WTC11 (cell line): Measurements from ENCODE around the gene MTHFD2. TPM values are rescaled to one million over a fixed set of nuclear protein-coding genes. Genes with fewer than 3 reads are reported as not detected.

ENCODE experiments used
- ATAC-seq: fragments of 200-7000 bp; cut with Tn5 transposase; 2 replicates; pipeline ENCODE4 v1.10.0; 2021; ENCODE audit warnings: mild to moderate bottlenecking, moderate library complexity
- CTCF ChIA-PET: fragments of 300-600 bp; sonication (Branson Sonifier 250); formaldehyde crosslinking; loops from one replicate; lab custom pipeline; 2021; ENCODE audit warnings: antibody characterized with exemption; lab: Charles Lee
- POLR2A ChIA-PET: fragments of 350-600 bp; sonication (Branson Sonifier 250); formaldehyde crosslinking; loops from one replicate; lab custom pipeline; 2021; ENCODE audit warnings: antibody characterized with exemption; lab: Charles Lee
- DNase-seq: peaks from one replicate; pipeline ENCODE4 v3.0.0; 2021; ENCODE audit warnings: low spot score
- H3K27ac Mint-ChIP-seq: 2 replicates; pipeline ENCODE4 v1.8.0; 2021; ENCODE audit warnings: mixed read lengths
- H3K27me3 Mint-ChIP-seq: 2 replicates; pipeline ENCODE4 v1.8.0; 2021; ENCODE audit warnings: low read depth, mild to moderate bottlenecking, moderate library complexity, mixed read lengths
- H3K36me3 Mint-ChIP-seq: 2 replicates; pipeline ENCODE4 v1.8.0; 2021; ENCODE audit warnings: mixed read lengths
- H3K4me1 Mint-ChIP-seq: 2 replicates; pipeline ENCODE4 v1.8.0; 2022; ENCODE audit warnings: mixed read lengths
- H3K4me3 Mint-ChIP-seq: 2 replicates; pipeline ENCODE4 v1.8.0; 2021; ENCODE audit warnings: mild to moderate bottlenecking, moderate library complexity, mixed read lengths
- H3K9me3 Mint-ChIP-seq: 2 replicates; pipeline ENCODE4 v1.8.0; 2021; ENCODE audit warnings: mixed read lengths
- E2F1 ChIP-seq: sonication (generic); formaldehyde crosslinking; IDR thresholded peaks from 2 replicates; pipeline ENCODE4 v1.8.0; 2022; ENCODE audit warnings: mild to moderate bottlenecking, missing genetic modification reagents
- EMX1 ChIP-seq: fragments of 250-450 bp; sonication (Bioruptor Pico); IDR thresholded peaks from 2 replicates; pipeline ENCODE4 v1.8.0; 2021; ENCODE audit warnings: mild to moderate bottlenecking
- FOXJ3 ChIP-seq: sonication (generic); formaldehyde crosslinking; IDR thresholded peaks from 2 replicates; pipeline ENCODE4 v1.9.0; 2021; ENCODE audit warnings: missing genetic modification reagents, mild to moderate bottlenecking, borderline replicate concordance
- FOXP1 ChIP-seq: sonication (generic); formaldehyde crosslinking; IDR thresholded peaks from 2 replicates; pipeline ENCODE4 v1.8.0; 2022; ENCODE audit warnings: missing genetic modification reagents, mild to moderate bottlenecking, moderate library complexity, borderline replicate concordance
- GTF2I ChIP-seq: fragments of 250-450 bp; sonication (Bioruptor Pico); conservative IDR thresholded peaks from 2 replicates; pipeline ENCODE4 v1.4.0; 2021; ENCODE audit warnings: mild to moderate bottlenecking
- MAX ChIP-seq: sonication (generic); formaldehyde crosslinking; IDR thresholded peaks from 2 replicates; pipeline ENCODE4 v1.8.0; 2022; ENCODE audit warnings: mild to moderate bottlenecking, missing genetic modification reagents
- MYBL2 ChIP-seq: sonication (generic); formaldehyde crosslinking; IDR thresholded peaks from 2 replicates; pipeline ENCODE4 v1.8.1; 2023; ENCODE audit warnings: mild to moderate bottlenecking, moderate library complexity, missing genetic modification reagents
- NR2C2 ChIP-seq: sonication (generic); formaldehyde crosslinking; IDR thresholded peaks from 2 replicates; pipeline ENCODE4 v1.8.0; 2022; ENCODE audit warnings: mild to moderate bottlenecking, missing genetic modification reagents
- PRRX2 ChIP-seq: fragments of 250-450 bp; sonication (Bioruptor Pico); IDR thresholded peaks from 2 replicates; pipeline ENCODE4 v1.8.0; 2021; ENCODE audit warnings: mild to moderate bottlenecking
- RORB ChIP-seq: fragments of 250-450 bp; sonication (Bioruptor Pico); IDR thresholded peaks from 2 replicates; pipeline ENCODE4 v1.9.0; 2021; ENCODE audit warnings: mild to moderate bottlenecking
- TEAD4 ChIP-seq: sonication (generic); formaldehyde crosslinking; IDR thresholded peaks from 2 replicates; pipeline ENCODE4 v1.8.0; 2022; ENCODE audit warnings: mild to moderate bottlenecking, missing genetic modification reagents
- TP53 ChIP-seq: sonication (generic); formaldehyde crosslinking; IDR thresholded peaks from 2 replicates; pipeline ENCODE4 v1.8.1; 2023; ENCODE audit warnings: mild to moderate bottlenecking, missing genetic modification reagents
- ZNF219 ChIP-seq: sonication (generic); formaldehyde crosslinking; IDR thresholded peaks from 2 replicates; pipeline ENCODE4 v1.8.0; 2023; ENCODE audit warnings: missing genetic modification reagents, mild to moderate bottlenecking, borderline replicate concordance
- ZNF416 ChIP-seq: fragments of 250-450 bp; sonication (Bioruptor Pico); IDR thresholded peaks from 2 replicates; pipeline ENCODE4 v1.9.0; 2021; ENCODE audit warnings: mild to moderate bottlenecking, inconsistent platforms
- total RNA-seq: library from RNA; stranded (reverse); gene quantifications from 3 replicates; pipeline ENCODE4 v1.2.3, GENCODE V29; 2021
- TF ChIP-seq, protein P1 (sequence below): fragments of 250-450 bp; sonication (Bioruptor Pico); IDR thresholded peaks from 2 replicates; pipeline ENCODE4 v1.9.0; 2021; ENCODE audit warnings: mild to moderate bottlenecking, borderline replicate concordance
- TF ChIP-seq, protein P2 (sequence below): sonication (generic); formaldehyde crosslinking; IDR thresholded peaks from 2 replicates; pipeline ENCODE4 v1.8.1; 2023; ENCODE audit warnings: mild to moderate bottlenecking, missing genetic modification reagents
- TF ChIP-seq, protein P3 (sequence below): sonication (generic); formaldehyde crosslinking; IDR thresholded peaks from 2 replicates; pipeline ENCODE4 v1.8.1; 2022; ENCODE audit warnings: mild to moderate bottlenecking, missing genetic modification reagents, moderate library complexity, borderline replicate concordance
- TF ChIP-seq, protein P4 (sequence below): sonication (generic); formaldehyde crosslinking; IDR thresholded peaks from 2 replicates; pipeline ENCODE4 v1.8.0; 2023; ENCODE audit warnings: mild to moderate bottlenecking, missing genetic modification reagents
- TF ChIP-seq, protein P5 (sequence below): sonication (generic); formaldehyde crosslinking; IDR thresholded peaks from 2 replicates; pipeline ENCODE4 v1.8.1; 2023; ENCODE audit warnings: mild to moderate bottlenecking, missing genetic modification reagents, moderate library complexity
- TF ChIP-seq, protein P6 (sequence below): sonication (generic); formaldehyde crosslinking; conservative IDR thresholded peaks from 2 replicates; pipeline ENCODE4 v1.8.1; 2022; ENCODE audit warnings: mild to moderate bottlenecking, missing genetic modification reagents

The MTHFD2 gene
- total RNA-seq, 1 experiment from 2014 or later = 251 TPM

- TF ChIP-seq, protein P1, sequence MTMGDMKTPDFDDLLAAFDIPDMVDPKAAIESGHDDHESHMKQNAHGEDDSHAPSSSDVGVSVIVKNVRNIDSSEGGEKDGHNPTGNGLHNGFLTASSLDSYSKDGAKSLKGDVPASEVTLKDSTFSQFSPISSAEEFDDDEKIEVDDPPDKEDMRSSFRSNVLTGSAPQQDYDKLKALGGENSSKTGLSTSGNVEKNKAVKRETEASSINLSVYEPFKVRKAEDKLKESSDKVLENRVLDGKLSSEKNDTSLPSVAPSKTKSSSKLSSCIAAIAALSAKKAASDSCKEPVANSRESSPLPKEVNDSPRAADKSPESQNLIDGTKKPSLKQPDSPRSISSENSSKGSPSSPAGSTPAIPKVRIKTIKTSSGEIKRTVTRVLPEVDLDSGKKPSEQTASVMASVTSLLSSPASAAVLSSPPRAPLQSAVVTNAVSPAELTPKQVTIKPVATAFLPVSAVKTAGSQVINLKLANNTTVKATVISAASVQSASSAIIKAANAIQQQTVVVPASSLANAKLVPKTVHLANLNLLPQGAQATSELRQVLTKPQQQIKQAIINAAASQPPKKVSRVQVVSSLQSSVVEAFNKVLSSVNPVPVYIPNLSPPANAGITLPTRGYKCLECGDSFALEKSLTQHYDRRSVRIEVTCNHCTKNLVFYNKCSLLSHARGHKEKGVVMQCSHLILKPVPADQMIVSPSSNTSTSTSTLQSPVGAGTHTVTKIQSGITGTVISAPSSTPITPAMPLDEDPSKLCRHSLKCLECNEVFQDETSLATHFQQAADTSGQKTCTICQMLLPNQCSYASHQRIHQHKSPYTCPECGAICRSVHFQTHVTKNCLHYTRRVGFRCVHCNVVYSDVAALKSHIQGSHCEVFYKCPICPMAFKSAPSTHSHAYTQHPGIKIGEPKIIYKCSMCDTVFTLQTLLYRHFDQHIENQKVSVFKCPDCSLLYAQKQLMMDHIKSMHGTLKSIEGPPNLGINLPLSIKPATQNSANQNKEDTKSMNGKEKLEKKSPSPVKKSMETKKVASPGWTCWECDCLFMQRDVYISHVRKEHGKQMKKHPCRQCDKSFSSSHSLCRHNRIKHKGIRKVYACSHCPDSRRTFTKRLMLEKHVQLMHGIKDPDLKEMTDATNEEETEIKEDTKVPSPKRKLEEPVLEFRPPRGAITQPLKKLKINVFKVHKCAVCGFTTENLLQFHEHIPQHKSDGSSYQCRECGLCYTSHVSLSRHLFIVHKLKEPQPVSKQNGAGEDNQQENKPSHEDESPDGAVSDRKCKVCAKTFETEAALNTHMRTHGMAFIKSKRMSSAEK = no peak
- TF ChIP-seq GTF2I (CRISPR knock-in tag) = no peak
- no peak for TF ChIP-seq FOXP1 (CRISPR knock-in tag)
- TF ChIP-seq, protein P2, sequence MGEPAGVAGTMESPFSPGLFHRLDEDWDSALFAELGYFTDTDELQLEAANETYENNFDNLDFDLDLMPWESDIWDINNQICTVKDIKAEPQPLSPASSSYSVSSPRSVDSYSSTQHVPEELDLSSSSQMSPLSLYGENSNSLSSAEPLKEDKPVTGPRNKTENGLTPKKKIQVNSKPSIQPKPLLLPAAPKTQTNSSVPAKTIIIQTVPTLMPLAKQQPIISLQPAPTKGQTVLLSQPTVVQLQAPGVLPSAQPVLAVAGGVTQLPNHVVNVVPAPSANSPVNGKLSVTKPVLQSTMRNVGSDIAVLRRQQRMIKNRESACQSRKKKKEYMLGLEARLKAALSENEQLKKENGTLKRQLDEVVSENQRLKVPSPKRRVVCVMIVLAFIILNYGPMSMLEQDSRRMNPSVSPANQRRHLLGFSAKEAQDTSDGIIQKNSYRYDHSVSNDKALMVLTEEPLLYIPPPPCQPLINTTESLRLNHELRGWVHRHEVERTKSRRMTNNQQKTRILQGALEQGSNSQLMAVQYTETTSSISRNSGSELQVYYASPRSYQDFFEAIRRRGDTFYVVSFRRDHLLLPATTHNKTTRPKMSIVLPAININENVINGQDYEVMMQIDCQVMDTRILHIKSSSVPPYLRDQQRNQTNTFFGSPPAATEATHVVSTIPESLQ = no peak
- TF ChIP-seq, all 79 proteins: peak for 0
Observed at GRCh38 chr2:74253971-74254310, 55.5 kb downstream of the MTHFD2 start (continued).

DNA sequence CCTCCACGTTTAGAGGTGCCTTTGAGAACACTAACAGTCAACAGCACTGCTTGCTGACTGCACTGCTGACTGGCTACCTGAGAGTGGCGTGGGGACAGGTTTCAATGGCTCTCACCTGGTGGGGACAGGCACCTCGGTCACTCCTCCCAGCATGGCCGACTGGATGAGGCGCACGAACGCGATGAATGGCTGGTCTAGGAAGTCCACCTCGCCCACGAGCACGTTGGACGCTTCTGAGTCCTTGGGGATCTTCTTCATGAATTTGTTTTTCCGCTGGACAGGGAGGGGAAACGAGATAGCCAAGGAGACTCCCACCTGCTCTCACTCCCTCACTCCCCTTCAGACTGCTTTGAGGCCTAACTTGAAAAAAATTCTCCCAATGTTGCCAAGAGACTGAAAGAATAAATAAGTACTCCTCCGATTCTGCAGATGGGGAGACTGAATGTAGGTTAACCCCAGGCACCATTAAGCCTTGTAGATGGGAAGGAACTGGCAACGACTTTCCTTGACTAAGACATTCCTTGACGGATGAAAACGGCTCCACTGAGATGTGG, 57.3 kb downstream of the MTHFD2 start:
- ChIA-PET POLR2A (no interaction called here), CTCF (interaction anchor here (2.8 kb wide), 1 partner anchor 80 kb away, joined by 10 read pairs; no protein-coding TSS in a partner anchor)
- no peak overlapping the region for H3K27ac Mint-ChIP-seq
- no peak for ATAC-seq
- H3K9me3 Mint-ChIP-seq = no peaks in the 10 kb centered on the region
- H3K36me3 Mint-ChIP-seq = no peaks in the 10 kb centered on the region
- no peaks in the 10 kb centered on the region for H3K27me3 Mint-ChIP-seq
- H3K4me3 Mint-ChIP-seq = no peak overlapping the region
- no peak for DNase-seq
- H3K4me1 Mint-ChIP-seq = peaks cover 10% of the 10 kb centered on the region
- no peak for TF ChIP-seq FOXJ3 (CRISPR knock-in tag)
- TF ChIP-seq E2F1 (CRISPR knock-in tag) = no peak
- TF ChIP-seq TEAD4 (CRISPR knock-in tag) = no peak
- TF ChIP-seq RORB (CRISPR knock-in tag) = no peak
- no peak for TF ChIP-seq ZNF416
- TF ChIP-seq, protein P3, sequence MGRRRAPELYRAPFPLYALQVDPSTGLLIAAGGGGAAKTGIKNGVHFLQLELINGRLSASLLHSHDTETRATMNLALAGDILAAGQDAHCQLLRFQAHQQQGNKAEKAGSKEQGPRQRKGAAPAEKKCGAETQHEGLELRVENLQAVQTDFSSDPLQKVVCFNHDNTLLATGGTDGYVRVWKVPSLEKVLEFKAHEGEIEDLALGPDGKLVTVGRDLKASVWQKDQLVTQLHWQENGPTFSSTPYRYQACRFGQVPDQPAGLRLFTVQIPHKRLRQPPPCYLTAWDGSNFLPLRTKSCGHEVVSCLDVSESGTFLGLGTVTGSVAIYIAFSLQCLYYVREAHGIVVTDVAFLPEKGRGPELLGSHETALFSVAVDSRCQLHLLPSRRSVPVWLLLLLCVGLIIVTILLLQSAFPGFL (CRISPR knock-in tag) = no peak
- TF ChIP-seq, protein P4, sequence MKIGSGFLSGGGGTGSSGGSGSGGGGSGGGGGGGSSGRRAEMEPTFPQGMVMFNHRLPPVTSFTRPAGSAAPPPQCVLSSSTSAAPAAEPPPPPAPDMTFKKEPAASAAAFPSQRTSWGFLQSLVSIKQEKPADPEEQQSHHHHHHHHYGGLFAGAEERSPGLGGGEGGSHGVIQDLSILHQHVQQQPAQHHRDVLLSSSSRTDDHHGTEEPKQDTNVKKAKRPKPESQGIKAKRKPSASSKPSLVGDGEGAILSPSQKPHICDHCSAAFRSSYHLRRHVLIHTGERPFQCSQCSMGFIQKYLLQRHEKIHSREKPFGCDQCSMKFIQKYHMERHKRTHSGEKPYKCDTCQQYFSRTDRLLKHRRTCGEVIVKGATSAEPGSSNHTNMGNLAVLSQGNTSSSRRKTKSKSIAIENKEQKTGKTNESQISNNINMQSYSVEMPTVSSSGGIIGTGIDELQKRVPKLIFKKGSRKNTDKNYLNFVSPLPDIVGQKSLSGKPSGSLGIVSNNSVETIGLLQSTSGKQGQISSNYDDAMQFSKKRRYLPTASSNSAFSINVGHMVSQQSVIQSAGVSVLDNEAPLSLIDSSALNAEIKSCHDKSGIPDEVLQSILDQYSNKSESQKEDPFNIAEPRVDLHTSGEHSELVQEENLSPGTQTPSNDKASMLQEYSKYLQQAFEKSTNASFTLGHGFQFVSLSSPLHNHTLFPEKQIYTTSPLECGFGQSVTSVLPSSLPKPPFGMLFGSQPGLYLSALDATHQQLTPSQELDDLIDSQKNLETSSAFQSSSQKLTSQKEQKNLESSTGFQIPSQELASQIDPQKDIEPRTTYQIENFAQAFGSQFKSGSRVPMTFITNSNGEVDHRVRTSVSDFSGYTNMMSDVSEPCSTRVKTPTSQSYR (CRISPR knock-in tag) = no peak
- TF ChIP-seq, protein P5, sequence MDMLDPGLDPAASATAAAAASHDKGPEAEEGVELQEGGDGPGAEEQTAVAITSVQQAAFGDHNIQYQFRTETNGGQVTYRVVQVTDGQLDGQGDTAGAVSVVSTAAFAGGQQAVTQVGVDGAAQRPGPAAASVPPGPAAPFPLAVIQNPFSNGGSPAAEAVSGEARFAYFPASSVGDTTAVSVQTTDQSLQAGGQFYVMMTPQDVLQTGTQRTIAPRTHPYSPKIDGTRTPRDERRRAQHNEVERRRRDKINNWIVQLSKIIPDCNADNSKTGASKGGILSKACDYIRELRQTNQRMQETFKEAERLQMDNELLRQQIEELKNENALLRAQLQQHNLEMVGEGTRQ (CRISPR knock-in tag) = no peak
- TF ChIP-seq, protein P6, sequence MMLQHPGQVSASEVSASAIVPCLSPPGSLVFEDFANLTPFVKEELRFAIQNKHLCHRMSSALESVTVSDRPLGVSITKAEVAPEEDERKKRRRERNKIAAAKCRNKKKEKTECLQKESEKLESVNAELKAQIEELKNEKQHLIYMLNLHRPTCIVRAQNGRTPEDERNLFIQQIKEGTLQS (CRISPR knock-in tag) = no peak
- no peak for TF ChIP-seq MYBL2 (CRISPR knock-in tag)
- no peak for TF ChIP-seq NR2C2
- no peak for TF ChIP-seq MAX (CRISPR knock-in tag)
- TF ChIP-seq EMX1 (CRISPR knock-in tag) = no peak
- TF ChIP-seq TP53 (CRISPR knock-in tag) = no peak
- no peak for TF ChIP-seq ZNF219 (CRISPR knock-in tag)
- TF ChIP-seq PRRX2 = no peak
- TF ChIP-seq, all 79 proteins: peak for 0
